Right atrium auricular region (tissue), 2 donors: Measurements from ENCODE around the gene NPTX1. TPM values are rescaled to one million over a fixed set of nuclear protein-coding genes. Genes with fewer than 3 reads are reported as not detected.

Experiments used
- DNase-seq: peaks from one replicate; pipeline ENCODE4 v3.0.0-alpha.2; 2019; ENCODE audit warnings: low spot score
- H3K27ac ChIP-seq, 2 donors: fragments of 200-600 bp; sonication (generic); 1 replicate in 1 of 2; 2 replicates in 1 of 2; pipeline ENCODE4 v1.5.1; 2016 to 2019
- H3K27me3 ChIP-seq, 2 donors: fragments of 200-600 bp; sonication (generic); one replicate each; pipeline versions ENCODE4 v1.5.1 to v1.6.0; 2017 to 2019
- H3K36me3 ChIP-seq: fragments of 200-600 bp; sonication (generic); one replicate; pipeline ENCODE4 v1.5.1; 2016
- H3K4me1 ChIP-seq, 2 donors: fragments of 200-600 bp; sonication (generic); one replicate each; pipeline versions ENCODE4 v1.5.1 to v1.6.0; 2017 to 2019
- H3K4me3 ChIP-seq, 2 donors: fragments of 200-600 bp; sonication (generic); 1 replicate in 1 of 2; 2 replicates in 1 of 2; pipeline ENCODE4 v1.5.1; 2017 to 2019; ENCODE audit warnings: mild to moderate bottlenecking in 1 of 2, moderate library complexity in 1 of 2
- H3K9me3 ChIP-seq, 2 donors: fragments of 200-600 bp; sonication (generic); one replicate each; pipeline ENCODE4 v1.5.1; 2019
- total RNA-seq, 2 donors: library from RNA; depleted of rRNA; stranded (reverse); fragments of >200 nt; gene quantifications; one replicate each; pipeline ENCODE4 v1.1.0, GENCODE V29; 2016
- TF ChIP-seq, protein P1 (sequence below), 2 donors: fragments of 200-600 bp; sonication (generic); IDR thresholded peaks; one replicate each; pipeline ENCODE4 v1.5.1; 2019; ENCODE audit warnings: antibody characterized with exemption in 2 of 2

NPTX1 gene
- total RNA-seq, 2 donors from 2014 or later = not detected

DNA sequence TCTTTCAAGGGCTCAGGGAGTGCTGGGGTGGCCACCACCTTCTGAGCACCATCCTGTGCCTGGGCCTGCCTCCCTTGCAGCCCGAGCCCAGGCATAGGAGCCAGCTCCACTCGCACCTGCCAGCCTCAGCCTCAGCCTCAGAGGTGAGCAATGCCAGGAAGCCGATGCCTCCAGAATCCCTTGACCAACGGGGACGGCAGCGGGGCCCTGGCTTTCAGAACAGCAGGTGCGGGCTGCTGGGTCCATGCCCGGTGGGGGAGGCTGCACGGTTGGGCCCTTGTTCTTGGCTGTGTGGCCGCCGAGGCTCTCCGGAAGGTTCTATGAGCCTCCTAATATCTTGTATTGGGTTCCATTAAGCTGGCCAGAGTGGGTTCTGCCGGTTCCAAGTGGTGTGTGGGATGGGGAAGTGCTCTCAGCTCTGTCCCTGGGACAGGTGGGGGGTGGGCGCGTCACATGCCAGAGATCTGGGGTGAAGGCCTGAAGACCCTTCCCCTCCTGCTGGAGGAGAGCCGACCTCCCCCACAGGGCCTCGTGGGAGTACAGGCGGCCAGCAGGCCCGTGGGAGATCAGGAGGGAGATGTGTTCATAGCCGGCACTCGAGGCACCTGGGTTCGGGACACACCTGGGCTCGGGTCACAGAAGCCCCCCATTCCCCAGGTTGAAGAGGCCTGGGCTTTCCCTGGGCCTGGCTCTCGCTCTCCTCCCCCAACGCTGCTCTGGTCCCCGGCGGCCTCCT lies 27.0 kb downstream of the NPTX1 start:
- TF ChIP-seq, protein P1, sequence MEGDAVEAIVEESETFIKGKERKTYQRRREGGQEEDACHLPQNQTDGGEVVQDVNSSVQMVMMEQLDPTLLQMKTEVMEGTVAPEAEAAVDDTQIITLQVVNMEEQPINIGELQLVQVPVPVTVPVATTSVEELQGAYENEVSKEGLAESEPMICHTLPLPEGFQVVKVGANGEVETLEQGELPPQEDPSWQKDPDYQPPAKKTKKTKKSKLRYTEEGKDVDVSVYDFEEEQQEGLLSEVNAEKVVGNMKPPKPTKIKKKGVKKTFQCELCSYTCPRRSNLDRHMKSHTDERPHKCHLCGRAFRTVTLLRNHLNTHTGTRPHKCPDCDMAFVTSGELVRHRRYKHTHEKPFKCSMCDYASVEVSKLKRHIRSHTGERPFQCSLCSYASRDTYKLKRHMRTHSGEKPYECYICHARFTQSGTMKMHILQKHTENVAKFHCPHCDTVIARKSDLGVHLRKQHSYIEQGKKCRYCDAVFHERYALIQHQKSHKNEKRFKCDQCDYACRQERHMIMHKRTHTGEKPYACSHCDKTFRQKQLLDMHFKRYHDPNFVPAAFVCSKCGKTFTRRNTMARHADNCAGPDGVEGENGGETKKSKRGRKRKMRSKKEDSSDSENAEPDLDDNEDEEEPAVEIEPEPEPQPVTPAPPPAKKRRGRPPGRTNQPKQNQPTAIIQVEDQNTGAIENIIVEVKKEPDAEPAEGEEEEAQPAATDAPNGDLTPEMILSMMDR (IDR thresholded peaks at IDR 0.05) = no peak
- H3K4me1 ChIP-seq = peaks cover 0 to 9% of the 10 kb centered on the region in 2 donors
- no peak for DNase-seq
- no peaks in the 10 kb centered on the region for H3K27me3 ChIP-seq
- H3K4me3 ChIP-seq = no peak overlapping the region
- no peaks in the 10 kb centered on the region for H3K36me3 ChIP-seq
- no peak overlapping the region for H3K27ac ChIP-seq
- no peaks in the 10 kb centered on the region for H3K9me3 ChIP-seq

DNA sequence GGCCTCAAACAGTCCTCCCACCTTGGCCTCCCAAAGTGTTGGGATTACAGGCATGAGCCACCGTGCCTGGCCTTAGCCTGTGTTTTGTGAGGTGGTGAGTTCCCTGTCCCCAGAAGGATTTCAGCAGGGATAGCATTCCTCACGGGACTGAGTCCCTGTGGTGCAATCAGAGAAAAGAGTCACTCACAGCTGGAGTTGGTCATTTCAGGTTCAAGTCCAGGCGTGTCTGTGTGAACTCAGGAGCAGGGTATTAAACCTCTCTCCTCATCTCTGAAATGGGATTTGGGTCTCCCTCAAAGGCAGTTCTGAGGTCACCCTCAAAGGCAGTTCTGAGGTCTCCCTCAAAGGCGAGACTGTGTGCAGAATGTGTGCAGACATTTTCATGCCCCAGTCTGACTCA lies 28.6 kb downstream of the NPTX1 start:
- Histone ChIP-seq H3K27ac (no peak overlapping the region), H3K9me3 (no peaks in the 10 kb centered on the region), H3K36me3 (no peaks in the 10 kb centered on the region), H3K27me3 (no peaks in the 10 kb centered on the region), H3K4me1 (no peaks in the 10 kb centered on the region), H3K4me3 (no peak overlapping the region)
- DNase-seq = no peak
- TF ChIP-seq, protein P1 (IDR thresholded peaks at IDR 0.05) = no peak

DNA sequence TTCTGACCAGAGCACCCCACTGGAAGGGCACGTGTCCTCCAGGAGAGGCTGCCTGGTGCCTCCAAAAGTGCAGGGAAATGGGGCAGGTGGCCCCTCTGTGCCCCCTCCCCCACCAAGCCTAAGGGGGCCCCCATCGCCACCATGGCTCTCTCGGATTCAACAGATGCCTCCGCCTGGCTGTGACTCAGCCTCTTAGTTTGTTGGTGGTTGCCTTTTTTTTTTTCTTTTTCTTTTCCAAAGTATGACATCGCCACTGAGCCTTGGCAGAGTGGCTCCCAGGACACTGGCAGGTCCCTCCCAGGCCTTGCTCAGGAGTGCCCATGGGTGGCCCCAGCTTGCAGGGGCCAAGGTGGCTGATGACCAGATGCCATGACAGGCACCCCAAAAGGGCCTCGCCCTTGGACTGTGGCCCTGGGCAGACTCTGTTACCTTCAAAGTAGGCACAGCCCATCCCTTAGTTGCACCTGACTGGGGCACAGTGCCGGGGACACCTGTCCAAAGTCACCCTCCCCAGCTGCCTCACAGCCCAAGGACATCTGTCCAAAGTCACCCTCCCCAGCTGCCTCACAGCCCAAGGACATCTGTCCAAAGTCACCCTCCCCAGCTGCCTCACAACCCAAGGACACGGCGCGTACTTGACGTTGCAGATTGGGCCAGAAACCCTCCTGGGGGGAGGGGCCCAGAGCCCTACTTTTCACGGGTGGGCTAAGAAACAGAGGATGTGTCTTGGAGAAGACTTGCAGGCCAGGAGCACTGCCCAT lies 29.6 kb downstream of the NPTX1 start:
- no peaks in the 10 kb centered on the region for H3K4me1 ChIP-seq
- no peaks in the 10 kb centered on the region for H3K27me3 ChIP-seq
- no peak overlapping the region for H3K4me3 ChIP-seq
- no peak for DNase-seq
- no peaks in the 10 kb centered on the region for H3K9me3 ChIP-seq
- no peaks in the 10 kb centered on the region for H3K36me3 ChIP-seq
- TF ChIP-seq, protein P1 (IDR thresholded peaks at IDR 0.05) = no peak
- no peak overlapping the region for H3K27ac ChIP-seq

DNA sequence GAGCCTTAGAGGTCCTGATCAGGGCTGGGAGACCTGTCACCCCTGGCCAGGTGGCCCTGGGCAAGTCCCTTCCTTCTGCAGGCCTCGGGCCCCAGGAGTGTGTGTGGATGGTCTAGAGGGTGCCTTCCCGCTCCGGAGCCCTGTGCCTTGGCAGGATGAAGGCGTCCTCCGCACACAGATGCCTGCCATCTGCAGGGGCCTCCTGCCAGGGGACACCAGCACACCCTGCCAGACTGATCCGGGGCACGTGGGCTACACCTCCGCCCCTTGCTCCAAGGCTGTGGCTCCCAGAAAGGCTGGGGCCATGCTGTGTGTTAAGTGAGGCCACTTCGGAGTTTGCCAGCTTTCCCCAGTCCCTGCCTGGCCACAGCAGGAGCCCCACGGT lies 30.7 kb downstream of the NPTX1 start:
- Histone ChIP-seq H3K27me3 (no peaks in the 10 kb centered on the region), H3K4me1 (no peaks in the 10 kb centered on the region), H3K27ac (no peak overlapping the region), H3K36me3 (no peaks in the 10 kb centered on the region), H3K9me3 (no peaks in the 10 kb centered on the region), H3K4me3 (no peak overlapping the region)
- TF ChIP-seq, protein P1 (IDR thresholded peaks at IDR 0.05) = no peak
- DNase-seq = no peak

DNA sequence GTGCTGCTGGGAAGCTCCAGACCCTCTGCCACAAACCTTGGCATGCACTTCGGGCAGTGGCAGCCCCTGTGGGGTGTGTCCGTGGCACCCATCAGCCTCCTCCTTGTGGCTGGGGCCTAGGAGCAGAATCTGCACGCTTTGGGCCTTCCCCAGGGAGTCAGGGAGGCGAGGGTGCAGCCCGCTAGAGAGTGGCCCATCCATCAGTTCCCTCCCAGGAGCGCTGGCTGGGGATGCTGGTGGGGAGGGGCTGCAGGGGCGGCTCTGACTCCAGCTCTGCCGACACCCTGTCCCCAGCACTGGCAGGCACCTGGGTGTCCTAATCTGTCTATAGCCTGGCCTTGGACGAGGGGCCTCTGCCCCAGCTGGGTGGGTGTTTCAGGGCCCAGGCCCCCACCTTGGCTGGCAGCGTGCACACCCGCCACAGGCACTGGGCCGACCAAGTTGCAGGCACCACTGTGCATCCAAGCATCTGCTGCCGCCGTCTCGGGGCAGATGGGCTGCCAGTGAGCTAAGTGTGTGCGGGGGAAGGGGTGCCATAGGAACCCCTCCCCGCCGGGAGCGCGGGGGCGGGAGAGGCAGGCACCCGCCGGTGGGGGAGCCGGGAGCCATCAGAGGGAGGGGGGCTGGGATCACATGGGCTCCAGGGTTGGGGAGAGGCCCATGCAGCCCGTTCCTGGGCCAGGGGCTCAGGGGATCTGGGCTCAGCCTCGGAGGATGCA lies 31.2 kb downstream of the NPTX1 start:
- Histone ChIP-seq H3K27me3 (no peaks in the 10 kb centered on the region), H3K4me1 (no peaks in the 10 kb centered on the region), H3K36me3 (no peaks in the 10 kb centered on the region), H3K9me3 (no peaks in the 10 kb centered on the region), H3K4me3 (no peak overlapping the region), H3K27ac (no peak overlapping the region)
- TF ChIP-seq, protein P1 (IDR thresholded peaks at IDR 0.05) = no peak
- no peak for DNase-seq
